Suprapubic skin (tissue), 4 donors: ENCODE measurements around the gene SCP2. TPM values are rescaled to one million over a fixed set of nuclear protein-coding genes. Genes with fewer than 3 reads are reported as not detected.
A peak's percentile ranks its signal among the peaks of the same experiment; 100 is the strongest.

Experiments used
- DNase-seq, 2 donors: peaks; one replicate each; pipeline ENCODE4 v3.0.0-alpha.2; 2019; ENCODE audit warnings: low spot score in 2 of 2
- H3K27ac ChIP-seq: fragments of 200-600 bp; sonication (generic); one replicate; pipeline ENCODE4 v1.5.1; 2019
- H3K27me3 ChIP-seq: fragments of 200-600 bp; sonication (generic); one replicate; pipeline ENCODE4 v1.5.1; 2019
- H3K36me3 ChIP-seq: fragments of 200-600 bp; sonication (generic); one replicate; pipeline ENCODE4 v1.5.1; 2019
- H3K4me1 ChIP-seq: fragments of 200-600 bp; sonication (generic); one replicate; pipeline ENCODE4 v1.5.1; 2019
- H3K4me3 ChIP-seq: fragments of 200-600 bp; sonication (generic); one replicate; pipeline ENCODE4 v1.5.1; 2019; ENCODE audit warnings: mild to moderate bottlenecking
- H3K9me3 ChIP-seq: fragments of 200-600 bp; sonication (generic); one replicate; pipeline ENCODE4 v1.5.1; 2019
- EP300 ChIP-seq: sonication (generic); formaldehyde crosslinking; IDR thresholded peaks from one replicate; pipeline ENCODE4 v1.6.1; 2017; ENCODE audit warnings: antibody characterized with exemption
- POLR2A ChIP-seq, 2 donors: fragments of 450-650 bp; IDR thresholded peaks; one replicate each; pipeline ENCODE4 v1.6.1; 2017; ENCODE audit warnings: antibody characterized with exemption in 2 of 2, mild to moderate bottlenecking in 2 of 2, moderate library complexity in 2 of 2
- POLR2AphosphoS5 ChIP-seq, 3 donors: sonication (generic); formaldehyde crosslinking; IDR thresholded peaks; one replicate each; pipeline ENCODE4 v1.6.1; 2017; ENCODE audit warnings: antibody characterized with exemption in 3 of 3
- WGBS: methylation state at CpG from one replicate; pipeline ENCODE4 v1.1.5; 2018; 5-methylcytosine and 5-hydroxymethylcytosine counted together
- total RNA-seq, 4 donors: library from RNA; depleted of rRNA; stranded (reverse); fragments of >200 nt; gene quantifications; one replicate each; pipeline ENCODE4 v1.1.0, GENCODE V29; 2016
- TF ChIP-seq, protein P1 (sequence below), 2 donors: fragments of 200-600 bp in 1 of 2; fragments of 450-650 bp in 1 of 2; sonication (generic) in 1 of 2; IDR thresholded peaks; one replicate each; pipeline ENCODE4 v1.5.1; 2016 to 2019; ENCODE audit warnings: antibody characterized with exemption in 2 of 2, mild to moderate bottlenecking in 1 of 2, moderate library complexity in 1 of 2

SCP2 gene
- total RNA-seq, 4 donors from 2014 or later, result 64.5 to 122 (median 113) TPM

DNA sequence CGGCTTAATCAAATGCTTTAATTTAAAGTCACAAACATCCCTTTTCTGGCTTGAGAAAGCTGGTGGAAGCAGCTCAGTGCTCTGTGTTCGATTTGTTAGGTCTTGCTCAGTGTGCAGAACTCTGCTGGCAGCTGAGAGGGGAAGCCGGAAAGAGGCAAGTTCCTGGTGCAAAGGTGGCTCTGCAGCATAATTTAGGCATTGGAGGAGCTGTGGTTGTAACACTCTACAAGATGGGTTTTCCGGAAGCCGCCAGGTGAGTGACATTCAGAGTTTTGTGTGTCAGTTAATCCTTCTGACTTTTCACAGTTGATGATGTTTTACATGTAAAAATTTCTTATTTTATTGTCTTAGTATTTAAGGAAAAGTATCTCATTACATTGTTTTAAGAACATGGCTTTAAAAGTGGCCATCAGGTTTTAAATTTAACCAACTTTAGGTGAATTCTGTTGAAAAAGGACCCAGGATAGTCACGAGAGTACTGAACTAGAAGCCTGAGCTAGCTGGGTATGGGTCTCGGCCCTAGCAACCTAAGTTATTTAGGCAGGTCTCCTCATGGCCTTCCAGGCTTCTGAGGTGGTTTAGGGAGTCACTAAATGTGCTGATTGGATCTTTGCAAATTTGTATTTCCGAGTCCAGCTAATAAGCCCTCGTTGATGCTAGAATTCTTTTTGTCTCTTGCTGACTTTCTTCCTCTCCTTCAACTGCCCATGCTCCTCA, 87.9 kb downstream of the SCP2 start:
- Histone ChIP-seq H3K36me3 (no peaks in the 10 kb centered on the region), H3K4me3 (peak overlapping the region; percentile 60), H3K27ac (peak overlapping the region; percentile 23), H3K9me3 (no peaks in the 10 kb centered on the region), H3K27me3 (no peaks in the 10 kb centered on the region), H3K4me1 (peaks cover 24% of the 10 kb centered on the region)
- peak in 1 of 3 donors; percentile 74 for TF ChIP-seq POLR2AphosphoS5 (IDR thresholded peaks at IDR 0.05)
- TF ChIP-seq POLR2A (IDR thresholded peaks at IDR 0.05), result no peak
- DNase-seq, result peak; percentile 74 to 84
- 2% methylated on average over 9 of the region's 9 CpGs for WGBS

DNA sequence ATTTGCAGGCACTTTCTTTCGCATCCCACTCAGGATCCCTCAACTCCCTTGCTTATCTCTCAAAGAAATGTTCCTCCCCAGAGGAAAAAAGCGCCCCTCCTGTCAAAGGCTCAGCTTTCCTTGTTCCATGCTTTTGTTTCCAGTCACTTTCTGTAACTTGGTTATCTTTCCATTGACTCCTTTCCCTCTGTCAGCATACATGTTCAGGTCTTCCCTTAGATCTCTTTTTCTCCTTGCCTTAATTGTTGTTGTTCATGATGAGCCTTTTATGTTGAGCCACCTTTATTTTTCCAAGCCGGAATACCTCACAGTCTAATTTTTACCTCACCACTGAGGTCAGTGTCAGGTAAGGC, 88.4 kb downstream of the SCP2 start:
- Histone ChIP-seq H3K9me3 (no peaks in the 10 kb centered on the region), H3K4me3 (peak overlapping the region; percentile 60), H3K4me1 (peaks cover 24% of the 10 kb centered on the region), H3K27ac (no peak overlapping the region), H3K27me3 (no peaks in the 10 kb centered on the region), H3K36me3 (no peaks in the 10 kb centered on the region)
- TF ChIP-seq EP300, result no peak
- WGBS, result 12% methylated on average over 3 of the region's 3 CpGs
- DNase-seq, result no peak

DNA sequence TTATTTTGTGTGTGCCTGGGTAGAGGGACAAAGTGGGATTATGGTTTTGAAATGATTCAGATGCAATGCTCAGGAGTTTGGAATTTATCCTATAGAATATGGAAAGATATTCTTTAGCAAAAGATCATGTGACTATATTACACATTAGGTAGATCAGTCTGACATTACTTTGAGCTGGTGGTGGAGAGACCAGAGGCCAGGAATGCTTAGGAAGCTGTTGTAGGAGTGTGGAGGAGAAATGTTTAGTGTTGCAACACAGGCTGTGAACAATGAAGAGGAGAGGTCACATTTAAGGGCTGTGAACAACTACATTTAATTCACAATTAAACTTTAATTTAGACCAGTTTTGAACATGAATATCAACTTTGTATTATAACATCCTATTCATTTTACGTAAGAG, 89.6 kb downstream of the SCP2 start:
- no peaks in the 10 kb centered on the region for H3K9me3 ChIP-seq
- H3K36me3 ChIP-seq, result no peaks in the 10 kb centered on the region
- peaks cover 24% of the 10 kb centered on the region for H3K4me1 ChIP-seq
- DNase-seq, result no peak
- no peak overlapping the region for H3K4me3 ChIP-seq
- TF ChIP-seq, protein P1, sequence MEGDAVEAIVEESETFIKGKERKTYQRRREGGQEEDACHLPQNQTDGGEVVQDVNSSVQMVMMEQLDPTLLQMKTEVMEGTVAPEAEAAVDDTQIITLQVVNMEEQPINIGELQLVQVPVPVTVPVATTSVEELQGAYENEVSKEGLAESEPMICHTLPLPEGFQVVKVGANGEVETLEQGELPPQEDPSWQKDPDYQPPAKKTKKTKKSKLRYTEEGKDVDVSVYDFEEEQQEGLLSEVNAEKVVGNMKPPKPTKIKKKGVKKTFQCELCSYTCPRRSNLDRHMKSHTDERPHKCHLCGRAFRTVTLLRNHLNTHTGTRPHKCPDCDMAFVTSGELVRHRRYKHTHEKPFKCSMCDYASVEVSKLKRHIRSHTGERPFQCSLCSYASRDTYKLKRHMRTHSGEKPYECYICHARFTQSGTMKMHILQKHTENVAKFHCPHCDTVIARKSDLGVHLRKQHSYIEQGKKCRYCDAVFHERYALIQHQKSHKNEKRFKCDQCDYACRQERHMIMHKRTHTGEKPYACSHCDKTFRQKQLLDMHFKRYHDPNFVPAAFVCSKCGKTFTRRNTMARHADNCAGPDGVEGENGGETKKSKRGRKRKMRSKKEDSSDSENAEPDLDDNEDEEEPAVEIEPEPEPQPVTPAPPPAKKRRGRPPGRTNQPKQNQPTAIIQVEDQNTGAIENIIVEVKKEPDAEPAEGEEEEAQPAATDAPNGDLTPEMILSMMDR (IDR thresholded peaks at IDR 0.05), result no peak
- TF ChIP-seq EP300 (no peak), POLR2A (IDR thresholded peaks at IDR 0.05) (no peak), POLR2AphosphoS5 (IDR thresholded peaks at IDR 0.05) (no peak)
- no peaks in the 10 kb centered on the region for H3K27me3 ChIP-seq
- H3K27ac ChIP-seq, result no peak overlapping the region
- WGBS, result 98% methylated on average over 1 of the region's 1 CpG

DNA sequence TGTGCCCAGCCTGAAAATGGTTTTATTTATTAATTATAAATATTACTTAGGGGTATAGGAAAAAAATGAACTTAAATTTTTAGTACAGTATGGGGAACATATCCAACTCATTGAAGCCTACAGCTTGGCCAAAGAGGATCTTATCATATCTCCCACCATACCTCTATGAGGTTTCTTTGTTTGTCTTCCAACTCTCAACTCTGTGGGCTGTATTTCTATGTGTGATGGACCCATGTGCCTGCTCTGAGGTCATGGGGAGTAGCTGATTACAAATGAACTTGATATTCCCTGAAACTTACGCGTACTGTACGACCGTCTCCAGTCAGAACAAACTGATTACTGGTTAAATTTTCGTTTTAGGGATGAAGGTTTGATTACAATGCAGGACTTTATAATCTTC, 93.5 kb downstream of the SCP2 start:
- 59% methylated on average over 5 of the region's 5 CpGs for WGBS
- H3K27me3 ChIP-seq, result no peaks in the 10 kb centered on the region
- TF ChIP-seq POLR2A (IDR thresholded peaks at IDR 0.05) (no peak), EP300 (no peak), POLR2AphosphoS5 (IDR thresholded peaks at IDR 0.05) (no peak)
- TF ChIP-seq, protein P1 (IDR thresholded peaks at IDR 0.05), result no peak
- H3K36me3 ChIP-seq, result no peaks in the 10 kb centered on the region
- H3K4me3 ChIP-seq, result no peak overlapping the region
- no peaks in the 10 kb centered on the region for H3K9me3 ChIP-seq
- no peak overlapping the region for H3K27ac ChIP-seq
- no peak for DNase-seq
- peaks cover 14% of the 10 kb centered on the region for H3K4me1 ChIP-seq

DNA sequence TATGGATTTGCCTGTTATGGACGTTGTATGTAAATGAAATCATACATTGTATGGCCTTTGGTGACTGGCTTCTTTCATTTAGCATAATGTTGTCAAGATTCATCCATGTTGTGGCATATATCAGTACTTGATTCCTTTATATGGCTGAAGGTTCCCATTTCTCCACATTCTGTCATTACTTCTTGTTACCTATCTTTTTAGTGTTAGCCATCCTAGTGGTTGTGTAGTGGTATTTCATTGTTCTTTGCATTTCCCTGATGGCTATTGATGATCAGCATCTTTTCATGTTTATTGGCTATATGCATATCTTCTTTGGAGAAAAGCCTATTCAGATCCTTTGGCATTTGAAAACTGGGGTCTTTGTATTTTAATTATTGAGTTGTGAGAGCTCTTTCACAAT, 95.1 kb downstream of the SCP2 start:
- TF ChIP-seq EP300, result no peak
- TF ChIP-seq, protein P1 (IDR thresholded peaks at IDR 0.05), result no peak
- no peak for TF ChIP-seq POLR2A (IDR thresholded peaks at IDR 0.05)
- TF ChIP-seq POLR2AphosphoS5 (IDR thresholded peaks at IDR 0.05), result no peak
- no peak overlapping the region for H3K4me3 ChIP-seq
- WGBS, result 100% methylated on average over 1 of the region's 1 CpG

DNA sequence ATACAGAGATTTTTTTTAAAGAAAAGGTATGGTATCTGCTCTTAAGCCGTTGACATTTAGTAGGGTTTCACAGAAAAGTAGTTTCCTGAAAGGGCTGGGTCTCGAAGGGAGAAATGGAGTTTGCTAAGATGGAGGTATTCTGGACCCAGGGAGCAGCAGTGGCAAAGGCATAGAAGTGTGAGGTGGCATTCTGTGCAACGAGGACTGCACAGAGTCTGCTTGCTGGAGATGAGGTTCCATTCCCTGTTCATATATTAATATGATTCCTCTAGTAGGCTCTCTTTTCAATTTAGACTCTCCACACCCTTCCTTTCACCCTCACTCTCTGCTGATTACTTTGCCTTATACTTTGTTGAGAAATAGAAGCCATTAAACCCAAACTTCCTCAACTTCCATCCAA, 96.5 kb downstream of the SCP2 start:
- no peaks in the 10 kb centered on the region for H3K9me3 ChIP-seq
- TF ChIP-seq, protein P1 (IDR thresholded peaks at IDR 0.05), result no peak
- TF ChIP-seq POLR2AphosphoS5 (IDR thresholded peaks at IDR 0.05) (no peak), EP300 (no peak), POLR2A (IDR thresholded peaks at IDR 0.05) (no peak)
- no peak overlapping the region for H3K4me3 ChIP-seq
- DNase-seq, result no peak
- WGBS, result 84% methylated on average over 3 of the region's 3 CpGs
- H3K36me3 ChIP-seq, result peaks cover 1% of the 10 kb centered on the region
- H3K4me1 ChIP-seq, result no peaks in the 10 kb centered on the region
- H3K27me3 ChIP-seq, result no peaks in the 10 kb centered on the region
- H3K27ac ChIP-seq, result no peak overlapping the region

More for the DNA sequence above, 95.1 kb downstream of the SCP2 start:
- H3K27ac ChIP-seq, result no peak overlapping the region
- H3K9me3 ChIP-seq, result no peaks in the 10 kb centered on the region
- H3K27me3 ChIP-seq, result no peaks in the 10 kb centered on the region
- no peaks in the 10 kb centered on the region for H3K4me1 ChIP-seq
- no peak for DNase-seq
- H3K36me3 ChIP-seq, result no peaks in the 10 kb centered on the region
